ENCODE results near the gene TLK1.

TLK1 gene

GRCh38 chr2:171160119-171160955 is at the start of gene TLK1:
TSS of gene TLK1 (minus strand) at chr2:171160893. CDS start at chr2:171160428, 465 bp downstream.
- H3K27ac ChIP-seq = peak within 1 kb of the TSS; percentile 71
- TF ChIP-seq ZFX (IDR thresholded peaks at IDR 0.05; ENCODE audit: borderline replicate concordance) (no peak), CTCF (IDR thresholded peaks at IDR 0.05) (no peak)

DNA sequence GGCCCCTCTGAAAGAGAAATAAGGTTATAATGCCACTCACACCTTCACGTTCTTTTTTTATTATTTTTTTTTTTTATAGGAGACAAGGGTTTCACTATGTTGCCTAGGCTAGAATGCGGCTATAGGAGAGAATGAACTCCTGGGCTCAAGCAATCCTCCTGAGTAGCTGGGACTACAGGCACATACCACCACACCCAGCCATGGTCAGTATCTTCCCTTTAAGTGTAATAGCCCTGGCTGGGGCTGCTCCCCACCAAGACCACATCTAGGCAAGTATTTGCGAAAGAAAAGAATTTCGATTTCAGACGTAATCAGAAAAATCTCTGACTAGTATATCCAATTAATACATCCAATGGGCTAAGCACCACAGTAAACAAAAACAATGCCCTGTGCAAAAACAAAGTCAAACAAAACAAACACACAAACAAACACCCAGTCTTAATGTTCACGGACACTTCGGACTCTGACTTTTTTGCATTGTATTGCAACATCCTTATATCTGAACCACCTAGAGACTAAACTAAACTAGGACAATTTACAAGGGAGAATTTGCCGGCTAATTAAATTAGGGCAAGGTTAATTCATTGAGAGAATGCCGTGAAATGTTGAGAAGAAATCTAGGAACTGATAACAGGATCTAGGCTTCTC is 49.6 kb upstream of the TLK1 start:
- no peak for TF ChIP-seq ZFX (IDR thresholded peaks at IDR 0.05; ENCODE audit: borderline replicate concordance)
- TF ChIP-seq CTCF (IDR thresholded peaks at IDR 0.05) = no peak
- no peak overlapping the region for H3K27ac ChIP-seq

GRCh38 chr2:171208657-171209056 is 48.0 kb upstream of the TLK1 start:
- H3K27ac ChIP-seq = no peak overlapping the region
- TF ChIP-seq CTCF (IDR thresholded peaks at IDR 0.05) = no peak
- no peak for TF ChIP-seq ZFX (IDR thresholded peaks at IDR 0.05; ENCODE audit: borderline replicate concordance)

DNA sequence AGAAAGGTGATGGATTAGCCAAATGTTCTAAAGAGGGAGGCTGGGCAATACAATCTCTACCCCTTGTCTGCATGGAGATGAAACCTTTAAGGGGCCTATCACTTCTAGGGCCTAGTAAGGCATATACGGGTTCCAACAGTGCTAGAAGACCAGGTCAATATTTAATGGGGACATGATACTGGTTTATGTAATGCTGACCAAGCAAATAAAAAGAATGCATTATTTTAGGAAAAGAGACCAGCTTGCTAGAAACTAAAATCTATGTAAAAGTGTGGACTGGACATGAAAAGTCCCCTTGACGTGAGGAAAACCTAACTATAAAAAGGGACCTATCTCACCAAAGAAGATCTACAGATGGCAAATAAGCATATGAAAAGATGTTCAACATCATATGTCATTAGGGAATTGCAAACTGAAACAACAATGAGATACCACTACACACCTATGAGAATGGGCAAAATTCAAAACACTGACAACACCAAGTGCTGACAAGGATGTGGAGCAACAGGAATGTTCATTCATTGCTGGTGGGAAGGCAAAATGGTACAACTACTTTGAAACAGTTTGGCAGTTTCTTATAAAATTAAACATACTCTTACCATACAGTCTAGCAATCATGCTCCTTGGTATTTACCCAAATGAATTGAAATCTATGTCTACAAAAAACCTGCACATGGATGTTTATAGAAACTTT is 45.9 kb upstream of the TLK1 start:
- no peak for TF ChIP-seq ZFX (IDR thresholded peaks at IDR 0.05; ENCODE audit: borderline replicate concordance)
- no peak for TF ChIP-seq CTCF (IDR thresholded peaks at IDR 0.05)
- no peak overlapping the region for H3K27ac ChIP-seq

GRCh38 chr2:171205551-171205950 is 44.9 kb upstream of the TLK1 start:
- TF ChIP-seq CTCF (IDR thresholded peaks at IDR 0.05) (no peak), ZFX (IDR thresholded peaks at IDR 0.05; ENCODE audit: borderline replicate concordance) (no peak)
- H3K27ac ChIP-seq = no peak overlapping the region

GRCh38 chr2:171201767-171202166 is 41.1 kb upstream of the TLK1 start:
- TF ChIP-seq ZFX (IDR thresholded peaks at IDR 0.05; ENCODE audit: borderline replicate concordance) = no peak
- TF ChIP-seq CTCF (IDR thresholded peaks at IDR 0.05) = no peak
- H3K27ac ChIP-seq = no peak overlapping the region

All from 22Rv1 (cell line).